Activated CD4-positive, alpha-beta T cell treated with anti-CD3 and anti-CD28 coated beads, Interleukin-2, amount 10 ng/mL, durations not matched to agents 24 days and 14 days (primary cell): ENCODE results near the gene SNAPC2. TPM values are rescaled to one million over a fixed set of nuclear protein-coding genes. Genes with fewer than 3 reads are reported as not detected.

Experiments used
- DNase-seq: peaks from one replicate; pipeline ENCODE4 v3.0.0; 2022
- H3K27ac Mint-ChIP-seq: one replicate; pipeline ENCODE4 v1.8.0; 2022; ENCODE audit warnings: mild to moderate bottlenecking, mixed read lengths
- H3K27me3 Mint-ChIP-seq: one replicate; pipeline ENCODE4 v1.8.0; 2022; ENCODE audit warnings: mixed read lengths
- H3K36me3 Mint-ChIP-seq: one replicate; pipeline ENCODE4 v1.8.0; 2022; ENCODE audit warnings: low read depth, mild to moderate bottlenecking, mixed read lengths
- H3K4me1 Mint-ChIP-seq: one replicate; pipeline ENCODE4 v1.8.0; 2021; ENCODE audit warnings: mixed read lengths
- H3K4me3 Mint-ChIP-seq: one replicate; pipeline ENCODE4 v1.8.0; 2022; ENCODE audit warnings: mild to moderate bottlenecking, moderate library complexity, mixed read lengths
- H3K9me3 Mint-ChIP-seq: one replicate; pipeline ENCODE4 v1.8.0; 2021; ENCODE audit warnings: mixed read lengths
- intact Hi-C: fragments of 100-400 bp; cut with micrococcal nuclease; formaldehyde crosslinking; loops from one replicate; pipeline ENCODE4 v1.15.1; 2023
- total RNA-seq: library from RNA; stranded (reverse); gene quantifications from 2 replicates; pipeline ENCODE4 v1.2.3, GENCODE V29; 2022

Gene SNAPC2
- total RNA-seq, 1 donor from 2014 or later = 23.2 TPM

DNA sequence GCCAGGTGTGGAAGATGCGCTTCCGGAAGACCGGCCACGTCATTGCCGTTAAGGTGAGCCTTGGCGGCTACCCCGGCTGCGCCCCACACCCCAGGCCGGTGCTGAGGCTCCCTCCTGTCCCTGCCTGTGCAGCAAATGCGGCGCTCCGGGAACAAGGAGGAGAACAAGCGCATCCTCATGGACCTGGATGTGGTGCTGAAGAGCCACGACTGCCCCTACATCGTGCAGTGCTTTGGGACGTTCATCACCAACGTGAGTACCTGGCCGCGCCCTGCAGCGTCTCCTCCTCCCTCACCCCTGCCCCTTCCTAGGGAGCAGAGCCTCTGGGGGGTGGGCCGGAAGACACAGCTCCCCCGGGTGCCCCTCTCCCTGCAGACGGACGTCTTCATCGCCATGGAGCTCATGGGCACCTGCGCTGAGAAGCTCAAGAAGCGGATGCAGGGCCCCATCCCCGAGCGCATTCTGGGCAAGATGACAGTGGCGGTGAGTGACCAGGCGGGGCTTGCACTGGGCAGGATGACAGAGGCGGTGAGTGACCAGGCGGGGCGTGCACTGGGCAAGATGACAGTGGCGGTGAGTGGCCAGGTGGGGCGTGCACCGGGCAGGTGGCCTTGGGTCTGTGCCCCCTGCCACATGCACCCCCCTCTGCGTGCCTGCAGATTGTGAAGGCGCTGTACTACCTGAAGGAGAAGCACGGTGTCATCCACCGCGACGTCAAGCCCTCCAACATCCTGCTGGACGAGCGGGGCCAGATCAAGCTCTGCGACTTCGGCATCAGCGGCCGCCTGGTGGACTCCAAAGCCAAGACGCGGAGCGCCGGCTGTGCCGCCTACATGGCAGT lies 9.6 kb upstream of the SNAPC2 start:
- peaks cover 6% of the 10 kb centered on the region for H3K27me3 Mint-ChIP-seq
- no peaks in the 10 kb centered on the region for H3K9me3 Mint-ChIP-seq
- H3K4me3 Mint-ChIP-seq = no peak overlapping the region
- intact Hi-C loops = no loop called here
- DNase-seq = no peak
- peaks cover 8% of the 10 kb centered on the region for H3K4me1 Mint-ChIP-seq
- H3K27ac Mint-ChIP-seq = no peak overlapping the region
- H3K36me3 Mint-ChIP-seq = peaks cover 33% of the 10 kb centered on the region

GRCh38 chr19:7911508-7912143 lies 8.5 kb upstream of the SNAPC2 start:
- Mint-ChIP-seq H3K36me3 (peaks cover 30% of the 10 kb centered on the region), H3K27ac (peak overlapping the region; percentile 62), H3K4me1 (peaks cover 7% of the 10 kb centered on the region), H3K9me3 (no peaks in the 10 kb centered on the region), H3K27me3 (peaks cover 11% of the 10 kb centered on the region), H3K4me3 (no peak overlapping the region)
- intact Hi-C loops = no loop called here
- no peak for DNase-seq

DNA sequence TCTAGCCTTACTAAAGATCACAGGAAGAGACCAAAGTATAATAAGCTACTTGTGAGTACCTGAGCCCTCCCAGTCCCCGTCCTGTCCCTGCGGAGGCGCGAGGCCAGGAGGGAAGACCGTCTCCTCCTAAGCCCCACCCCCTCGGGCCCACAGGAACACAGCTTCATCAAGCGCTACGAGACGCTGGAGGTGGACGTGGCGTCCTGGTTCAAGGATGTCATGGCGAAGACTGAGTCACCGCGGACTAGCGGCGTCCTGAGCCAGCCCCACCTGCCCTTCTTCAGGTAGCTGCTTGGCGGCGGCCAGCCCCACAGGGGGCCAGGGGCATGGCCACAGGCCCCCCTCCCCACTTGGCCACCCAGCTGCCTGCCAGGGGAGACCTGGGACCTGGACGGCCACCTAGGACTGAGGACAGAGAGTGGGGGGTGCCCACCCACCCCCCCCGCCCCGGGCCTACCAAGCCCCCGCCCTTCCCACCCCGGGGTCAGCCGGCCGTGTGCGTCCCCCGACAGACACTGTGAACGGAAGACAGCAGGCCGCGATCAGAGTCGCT lies 7.9 kb upstream of the SNAPC2 start:
- Mint-ChIP-seq H3K4me3 (no peak overlapping the region), H3K36me3 (peaks cover 30% of the 10 kb centered on the region), H3K9me3 (no peaks in the 10 kb centered on the region), H3K27me3 (peaks cover 14% of the 10 kb centered on the region), H3K27ac (no peak overlapping the region), H3K4me1 (peaks cover 7% of the 10 kb centered on the region)
- DNase-seq = no peak
- intact Hi-C loops = no loop called here

DNA sequence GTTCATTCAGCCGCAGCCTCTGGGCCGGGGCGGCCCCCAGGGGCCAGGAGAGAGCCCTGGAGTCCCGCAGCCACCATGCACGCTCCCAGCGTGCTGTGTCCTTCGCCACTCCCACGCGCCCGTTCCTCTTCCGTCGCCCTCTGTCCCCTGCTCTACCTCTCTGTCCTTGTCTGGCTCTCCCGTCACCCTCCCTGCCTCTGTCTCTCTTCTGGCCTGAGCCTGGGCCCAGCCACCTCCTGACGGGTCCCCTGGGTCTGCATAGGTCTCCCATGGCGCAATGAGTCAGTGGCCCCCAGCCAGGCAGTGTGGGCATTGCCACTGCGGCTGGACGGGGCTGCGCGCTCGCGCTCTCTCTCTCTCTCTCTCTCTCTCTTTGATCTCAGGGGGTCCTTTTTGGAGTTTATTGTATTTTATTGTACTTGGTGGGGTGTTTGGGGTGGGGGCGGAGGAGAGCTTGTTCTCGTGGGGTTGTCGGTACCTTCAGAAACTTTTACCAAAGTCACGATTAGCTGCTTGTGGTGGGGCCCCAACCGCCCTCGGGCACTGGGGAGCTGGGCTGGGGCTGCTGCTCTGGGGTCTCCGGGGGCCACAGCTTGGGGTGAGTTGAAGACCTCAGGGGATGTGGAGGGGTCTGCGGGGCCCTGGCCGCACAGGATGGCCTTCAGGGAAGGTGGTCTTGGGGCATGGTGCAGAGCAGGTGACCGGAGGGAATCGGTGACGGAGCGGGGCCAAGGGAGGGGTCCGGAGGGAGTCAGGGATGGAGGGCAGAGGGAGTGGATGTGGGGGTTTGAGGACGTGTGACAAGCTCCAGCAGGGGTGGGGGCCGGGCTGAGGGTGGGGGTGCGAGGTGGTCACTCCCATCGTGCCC lies 7.2 kb upstream of the SNAPC2 start:
- Mint-ChIP-seq H3K4me3 (no peak overlapping the region), H3K27me3 (peaks cover 16% of the 10 kb centered on the region), H3K27ac (no peak overlapping the region), H3K36me3 (peaks cover 26% of the 10 kb centered on the region), H3K9me3 (no peaks in the 10 kb centered on the region), H3K4me1 (peaks cover 7% of the 10 kb centered on the region)
- intact Hi-C loops = no loop called here
- no peak for DNase-seq

DNA sequence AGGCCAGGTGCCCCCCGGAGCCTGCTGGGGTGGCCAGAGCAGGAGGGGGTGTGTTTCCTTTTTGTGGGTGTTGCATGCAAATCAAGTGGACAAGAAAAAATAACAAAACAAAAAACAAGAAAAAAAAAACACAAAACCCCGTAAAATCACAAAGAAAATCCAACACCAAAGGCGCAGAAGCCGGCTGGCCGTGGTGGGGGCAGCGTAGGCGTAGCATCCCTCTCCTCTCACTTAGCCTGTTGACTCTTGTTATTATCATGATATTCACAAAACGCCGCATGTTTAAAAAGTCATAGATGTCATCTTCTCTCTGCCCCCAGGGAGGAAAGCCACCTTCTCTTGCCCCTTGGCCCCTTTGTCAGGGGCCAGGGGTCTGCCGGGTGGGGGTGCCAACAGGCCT lies 6.5 kb upstream of the SNAPC2 start:
- DNase-seq = no peak
- Mint-ChIP-seq H3K27ac (no peak overlapping the region), H3K4me3 (no peak overlapping the region), H3K9me3 (no peaks in the 10 kb centered on the region), H3K4me1 (peaks cover 10% of the 10 kb centered on the region), H3K36me3 (peaks cover 26% of the 10 kb centered on the region), H3K27me3 (peaks cover 21% of the 10 kb centered on the region)
- intact Hi-C loops = no loop called here

GRCh38 chr19:7914099-7914498 lies 6.0 kb upstream of the SNAPC2 start:
- Mint-ChIP-seq H3K9me3 (no peaks in the 10 kb centered on the region), H3K4me3 (no peak overlapping the region), H3K36me3 (peaks cover 26% of the 10 kb centered on the region), H3K4me1 (peaks cover 10% of the 10 kb centered on the region), H3K27me3 (peaks cover 21% of the 10 kb centered on the region), H3K27ac (no peak overlapping the region)
- no peak for DNase-seq
- intact Hi-C loops = no loop called here

DNA sequence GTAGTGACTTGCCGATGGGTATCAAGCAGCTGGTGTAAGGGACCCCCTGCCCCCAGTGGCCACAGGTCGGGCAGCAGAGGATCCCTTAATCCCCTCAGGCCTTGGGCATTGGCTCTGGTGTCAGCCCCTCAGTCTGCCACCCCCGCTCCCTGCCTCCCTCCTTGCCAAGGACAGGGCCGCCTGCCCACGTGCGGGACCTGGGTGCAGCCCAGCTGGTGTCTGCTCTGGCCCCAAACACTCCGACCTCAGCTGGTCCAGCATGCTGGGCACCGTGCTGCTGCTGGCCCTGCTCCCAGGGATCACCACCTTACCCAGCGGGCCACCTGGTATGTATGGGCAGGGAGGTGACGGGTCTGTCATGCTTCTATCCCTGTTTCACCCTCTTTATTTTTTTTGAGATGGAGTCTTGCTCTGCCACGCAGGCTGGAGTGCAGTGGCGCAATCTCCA lies 5.5 kb upstream of the SNAPC2 start, which contains the start of gene TGFBR3L:
TSS of gene TGFBR3L (plus strand) at position 233 of the 448 bp plus-strand sequence.
- peak within 1 kb of the TSS; percentile 85 for H3K4me3 Mint-ChIP-seq
- H3K27ac Mint-ChIP-seq = no peak within 1 kb of the TSS
- H3K9me3 Mint-ChIP-seq = no peaks in the 10 kb centered on the region
- H3K27me3 Mint-ChIP-seq = peaks cover 23% of the 10 kb centered on the region
- no peak for DNase-seq
- intact Hi-C loops = loop anchor here (5.0 kb wide), 1 partner anchor 717 kb away; no protein-coding TSS in a partner anchor
- H3K4me1 Mint-ChIP-seq = peaks cover 12% of the 10 kb centered on the region
- H3K36me3 Mint-ChIP-seq = peaks cover 27% of the 10 kb centered on the region

DNA sequence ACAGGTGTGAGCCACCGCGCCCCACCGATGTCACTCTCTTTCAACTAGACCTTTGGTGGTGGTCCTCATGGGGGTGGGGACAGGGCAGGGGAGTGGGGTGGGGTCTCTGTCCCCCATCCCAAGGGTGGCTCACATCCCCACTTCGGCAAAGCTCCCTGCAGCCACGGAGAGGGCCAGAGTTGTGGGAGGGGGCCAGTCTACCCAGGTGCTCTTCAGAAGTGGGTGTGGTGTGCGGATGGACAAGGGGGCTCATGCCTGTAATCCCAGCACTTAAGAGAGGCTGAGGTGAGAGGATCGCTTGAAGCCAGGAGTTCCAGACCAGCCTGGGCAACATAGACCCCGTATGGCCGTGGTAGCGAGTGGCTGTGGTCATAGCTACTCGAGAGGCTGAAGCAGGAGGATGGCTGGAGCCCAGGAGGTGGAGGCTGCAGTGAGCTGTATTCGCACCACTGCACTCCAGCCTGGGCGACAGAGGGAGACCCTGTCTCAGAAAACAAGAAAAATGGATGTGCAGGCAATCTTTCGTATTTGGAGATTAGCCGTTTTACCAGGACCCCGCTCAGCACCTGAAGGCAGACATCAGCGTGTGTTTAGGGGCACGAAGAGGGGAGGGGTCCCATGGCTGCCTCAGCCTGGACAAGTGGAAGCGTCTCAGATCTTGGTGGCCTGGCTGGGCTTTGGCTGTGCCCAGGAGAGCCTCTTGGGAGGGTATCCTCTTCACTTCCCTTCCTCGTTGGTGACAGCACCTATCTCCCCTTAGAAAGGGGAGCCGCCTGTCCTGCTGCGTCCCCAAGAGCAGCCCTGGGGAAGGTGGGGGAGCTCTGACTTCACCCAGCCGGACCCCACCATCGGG lies 4.7 kb upstream of the SNAPC2 start:
- Mint-ChIP-seq H3K9me3 (no peaks in the 10 kb centered on the region), H3K27me3 (peaks cover 27% of the 10 kb centered on the region), H3K4me3 (peak overlapping the region; percentile 85), H3K4me1 (peaks cover 18% of the 10 kb centered on the region), H3K36me3 (peaks cover 26% of the 10 kb centered on the region), H3K27ac (no peak overlapping the region)
- intact Hi-C loops = loop anchor here (5.0 kb wide), 1 partner anchor 718 kb away; no protein-coding TSS in a partner anchor
- DNase-seq = no peak

GRCh38 chr19:7916103-7916954 lies 3.8 kb upstream of the SNAPC2 start:
- peak overlapping the region; percentile 25 for H3K27ac Mint-ChIP-seq
- H3K9me3 Mint-ChIP-seq = no peaks in the 10 kb centered on the region
- peaks cover 24% of the 10 kb centered on the region for H3K36me3 Mint-ChIP-seq
- peaks cover 24% of the 10 kb centered on the region for H3K4me1 Mint-ChIP-seq
- H3K4me3 Mint-ChIP-seq = peak overlapping the region; percentile 85
- peak; percentile 93 for DNase-seq
- intact Hi-C loops = loop anchor here (5.0 kb wide), 1 partner anchor 719 kb away; no protein-coding TSS in a partner anchor
- peaks cover 29% of the 10 kb centered on the region for H3K27me3 Mint-ChIP-seq

- Mint-ChIP-seq H3K4me3 (peak overlapping the region; percentile 85), H3K36me3 (peaks cover 19% of the 10 kb centered on the region), H3K27me3 (peaks cover 29% of the 10 kb centered on the region), H3K27ac (peak overlapping the region; percentile 45), H3K4me1 (peaks cover 27% of the 10 kb centered on the region), H3K9me3 (no peaks in the 10 kb centered on the region)
- no peak for DNase-seq
- intact Hi-C loops = loop anchor here (5.0 kb wide), 1 partner anchor 720 kb away; no protein-coding TSS in a partner anchor
Observed at GRCh38 chr19:7916955-7917266, 3.2 kb upstream of the SNAPC2 start.

DNA sequence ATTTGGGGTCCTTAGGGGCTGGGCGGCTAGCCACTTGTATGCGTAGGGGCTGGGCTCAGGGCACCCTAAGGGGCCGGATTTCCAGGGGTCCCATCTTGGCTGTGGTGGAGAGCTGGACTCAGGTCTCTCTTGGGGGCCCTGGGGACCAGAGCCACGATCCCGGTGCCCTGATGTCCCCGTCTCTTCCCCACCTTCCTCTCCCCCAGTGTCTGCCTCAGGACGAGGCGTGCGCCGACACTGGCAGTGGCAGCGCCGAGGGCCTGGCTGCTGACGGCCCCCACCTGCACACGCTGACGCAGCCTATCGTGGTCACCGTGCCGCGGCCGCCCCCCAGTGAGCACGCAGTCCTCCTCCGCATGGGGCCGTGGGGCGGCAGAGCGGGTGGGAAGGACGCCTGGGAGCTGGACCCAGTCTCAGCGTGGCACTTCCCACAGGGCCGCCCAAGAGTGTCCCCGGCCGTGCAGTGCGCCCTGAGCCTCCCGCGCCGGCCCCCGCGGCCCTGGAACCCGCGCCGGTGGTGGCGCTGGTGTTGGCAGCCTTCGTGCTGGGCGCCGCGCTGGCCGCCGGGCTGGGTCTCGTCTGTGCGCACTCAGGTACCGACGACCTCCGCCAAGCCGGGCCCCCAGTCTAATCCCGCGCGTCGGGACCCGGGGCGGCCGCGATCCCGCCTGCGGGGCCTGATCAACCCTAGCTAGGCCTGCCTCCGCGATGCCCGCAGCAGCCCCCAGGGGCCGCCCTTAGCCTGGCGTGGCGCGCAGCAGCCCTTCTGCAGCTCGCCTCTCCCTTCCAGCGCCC lies 2.7 kb upstream of the SNAPC2 start:
- intact Hi-C loops = loop anchor here (5.0 kb wide), 1 partner anchor 720 kb away; no protein-coding TSS in a partner anchor
- Mint-ChIP-seq H3K36me3 (peaks cover 21% of the 10 kb centered on the region), H3K4me3 (peak overlapping the region; percentile 85), H3K4me1 (peaks cover 29% of the 10 kb centered on the region), H3K27ac (peak overlapping the region; percentile 45), H3K27me3 (peaks cover 29% of the 10 kb centered on the region), H3K9me3 (no peaks in the 10 kb centered on the region)
- peak; percentile 89 for DNase-seq
